ENCODE measurements around the gene SPATA32.

DNA sequence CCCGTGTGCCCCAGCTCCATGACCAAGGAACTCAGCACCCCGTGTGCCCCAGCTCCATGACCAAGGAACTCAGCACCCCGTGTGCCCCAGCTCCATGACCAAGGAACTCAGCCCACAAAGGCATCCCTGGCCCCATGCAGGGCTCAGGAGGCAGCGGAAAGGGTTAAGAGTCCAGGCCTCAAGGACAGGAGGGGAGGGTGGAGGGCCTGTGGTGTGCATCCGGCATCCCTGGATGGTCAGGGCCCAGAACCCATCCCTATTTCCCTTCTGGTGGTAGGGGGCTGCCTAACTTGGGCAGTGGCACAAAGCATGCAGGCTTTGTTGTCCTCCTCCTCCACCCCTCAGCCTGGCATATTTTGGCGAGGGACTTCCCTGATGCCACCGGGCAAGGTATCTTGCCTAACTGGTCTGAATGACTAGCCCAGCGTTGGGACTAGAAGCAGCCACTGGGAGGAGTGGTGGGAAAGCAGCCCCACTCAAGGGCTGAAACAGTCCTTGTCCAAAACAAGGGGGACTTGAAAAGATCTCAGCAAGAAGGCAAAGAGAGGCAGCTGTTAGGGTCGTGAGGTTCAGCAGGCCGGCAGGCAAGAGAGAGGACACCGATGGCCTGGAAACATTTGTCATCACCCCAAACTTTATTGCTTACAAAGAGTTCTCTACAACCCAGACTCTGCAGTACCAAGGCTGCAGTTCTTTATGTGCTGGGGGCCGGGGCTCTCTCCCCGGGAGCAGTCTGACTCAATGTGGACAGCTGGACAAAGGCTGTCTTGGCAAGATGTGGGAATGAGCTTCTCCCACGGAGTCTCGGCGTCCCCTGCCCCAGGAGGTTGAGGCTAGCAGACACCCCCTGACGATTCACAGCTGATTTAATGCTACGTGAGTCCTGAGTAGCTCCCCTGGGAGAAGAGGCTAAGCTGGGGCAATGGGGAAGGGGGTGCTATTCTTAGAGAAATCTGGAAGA is 902 bp upstream of the SPATA32 start:
- TF ChIP-seq, protein P1, sequence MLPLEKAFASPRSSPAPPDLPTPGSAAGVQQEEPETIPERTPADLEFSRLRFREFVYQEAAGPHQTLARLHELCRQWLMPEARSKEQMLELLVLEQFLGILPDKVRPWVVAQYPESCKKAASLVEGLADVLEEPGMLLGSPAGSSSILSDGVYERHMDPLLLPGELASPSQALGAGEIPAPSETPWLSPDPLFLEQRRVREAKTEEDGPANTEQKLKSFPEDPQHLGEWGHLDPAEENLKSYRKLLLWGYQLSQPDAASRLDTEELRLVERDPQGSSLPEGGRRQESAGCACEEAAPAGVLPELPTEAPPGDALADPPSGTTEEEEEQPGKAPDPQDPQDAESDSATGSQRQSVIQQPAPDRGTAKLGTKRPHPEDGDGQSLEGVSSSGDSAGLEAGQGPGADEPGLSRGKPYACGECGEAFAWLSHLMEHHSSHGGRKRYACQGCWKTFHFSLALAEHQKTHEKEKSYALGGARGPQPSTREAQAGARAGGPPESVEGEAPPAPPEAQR (tag by site-specific recombination; IDR thresholded peaks at IDR 0.05) = no peak
- TF ChIP-seq SP3 (tag by site-specific recombination; IDR thresholded peaks at IDR 0.05) (no peak), TCF7L2 (IDR thresholded peaks at IDR 0.05; ENCODE audit: borderline replicate concordance, low read depth, low read length) (no peak), ZNF274 (IDR thresholded peaks at IDR 0.05; ENCODE audit: low read length) (no peak), ZNF274 (tag by site-specific recombination; IDR thresholded peaks at IDR 0.05; ENCODE audit: borderline replicate concordance) (no peak), ZNF530 (tag by site-specific recombination; IDR thresholded peaks at IDR 0.05; ENCODE audit: low read depth) (no peak), ZNF76 (tag by site-specific recombination; IDR thresholded peaks at IDR 0.05; ENCODE audit: borderline replicate concordance, low read depth) (no peak), ZNF707 (tag by site-specific recombination; IDR thresholded peaks at IDR 0.05) (no peak), ZNF416 (tag by site-specific recombination; IDR thresholded peaks at IDR 0.05) (no peak), GLIS1 (tag by site-specific recombination; IDR thresholded peaks at IDR 0.05) (no peak)
- TF ChIP-seq, protein P2, sequence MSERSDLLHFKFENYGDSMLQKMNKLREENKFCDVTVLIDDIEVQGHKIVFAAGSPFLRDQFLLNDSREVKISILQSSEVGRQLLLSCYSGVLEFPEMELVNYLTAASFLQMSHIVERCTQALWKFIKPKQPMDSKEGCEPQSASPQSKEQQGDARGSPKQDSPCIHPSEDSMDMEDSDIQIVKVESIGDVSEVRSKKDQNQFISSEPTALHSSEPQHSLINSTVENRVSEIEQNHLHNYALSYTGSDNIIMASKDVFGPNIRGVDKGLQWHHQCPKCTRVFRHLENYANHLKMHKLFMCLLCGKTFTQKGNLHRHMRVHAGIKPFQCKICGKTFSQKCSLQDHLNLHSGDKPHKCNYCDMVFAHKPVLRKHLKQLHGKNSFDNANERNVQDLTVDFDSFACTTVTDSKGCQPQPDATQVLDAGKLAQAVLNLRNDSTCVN (tag by site-specific recombination; optimal IDR thresholded peaks at IDR 0.05) = no peak
- TF ChIP-seq, protein P3, sequence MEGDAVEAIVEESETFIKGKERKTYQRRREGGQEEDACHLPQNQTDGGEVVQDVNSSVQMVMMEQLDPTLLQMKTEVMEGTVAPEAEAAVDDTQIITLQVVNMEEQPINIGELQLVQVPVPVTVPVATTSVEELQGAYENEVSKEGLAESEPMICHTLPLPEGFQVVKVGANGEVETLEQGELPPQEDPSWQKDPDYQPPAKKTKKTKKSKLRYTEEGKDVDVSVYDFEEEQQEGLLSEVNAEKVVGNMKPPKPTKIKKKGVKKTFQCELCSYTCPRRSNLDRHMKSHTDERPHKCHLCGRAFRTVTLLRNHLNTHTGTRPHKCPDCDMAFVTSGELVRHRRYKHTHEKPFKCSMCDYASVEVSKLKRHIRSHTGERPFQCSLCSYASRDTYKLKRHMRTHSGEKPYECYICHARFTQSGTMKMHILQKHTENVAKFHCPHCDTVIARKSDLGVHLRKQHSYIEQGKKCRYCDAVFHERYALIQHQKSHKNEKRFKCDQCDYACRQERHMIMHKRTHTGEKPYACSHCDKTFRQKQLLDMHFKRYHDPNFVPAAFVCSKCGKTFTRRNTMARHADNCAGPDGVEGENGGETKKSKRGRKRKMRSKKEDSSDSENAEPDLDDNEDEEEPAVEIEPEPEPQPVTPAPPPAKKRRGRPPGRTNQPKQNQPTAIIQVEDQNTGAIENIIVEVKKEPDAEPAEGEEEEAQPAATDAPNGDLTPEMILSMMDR (tag by site-specific recombination; IDR thresholded peaks at IDR 0.05) = no peak

All from HEK293 (cell line).